ENCODE measurements around the gene RPL19.

The RPL19 gene

GRCh38 chr17:39191750-39192510 lies 8.2 kb upstream of the RPL19 start:
- TF ChIP-seq CTCF (IDR thresholded peaks at IDR 0.05; ENCODE audit: control insufficient read depth, extremely low read depth, insufficient read depth), result no peak
- no peak for DNase-seq (ENCODE audit: low read depth)
- H3K4me3 ChIP-seq (ENCODE audit: low read depth, low read length), result no peak overlapping the region

GRCh38 chr17:39192901-39193300 lies 7.2 kb upstream of the RPL19 start:
- no peak overlapping the region for H3K4me3 ChIP-seq (ENCODE audit: low read depth, low read length)
- DNase-seq (ENCODE audit: low read depth), result no peak
- TF ChIP-seq CTCF (IDR thresholded peaks at IDR 0.05; ENCODE audit: control insufficient read depth, extremely low read depth, insufficient read depth), result no peak

- DNase-seq (ENCODE audit: low read depth), result no peak
- TF ChIP-seq CTCF (IDR thresholded peaks at IDR 0.05; ENCODE audit: control insufficient read depth, extremely low read depth, insufficient read depth), result no peak
- H3K4me3 ChIP-seq (ENCODE audit: low read depth, low read length), result no peak overlapping the region
Measured at GRCh38 chr17:39193346-39193745, 6.7 kb upstream of the RPL19 start.

- TF ChIP-seq CTCF (IDR thresholded peaks at IDR 0.05; ENCODE audit: control insufficient read depth, extremely low read depth, insufficient read depth), result no peak
- DNase-seq (ENCODE audit: low read depth), result no peak
- H3K4me3 ChIP-seq (ENCODE audit: low read depth, low read length), result no peak overlapping the region
Measured at GRCh38 chr17:39194089-39194984, 5.7 kb upstream of the RPL19 start.

GRCh38 chr17:39194985-39195524 lies 5.0 kb upstream of the RPL19 start:
- no peak overlapping the region for H3K4me3 ChIP-seq (ENCODE audit: low read depth, low read length)
- DNase-seq (ENCODE audit: low read depth), result no peak
- TF ChIP-seq CTCF (IDR thresholded peaks at IDR 0.05; ENCODE audit: control insufficient read depth, extremely low read depth, insufficient read depth), result no peak

- no peak for DNase-seq (ENCODE audit: low read depth)
- H3K4me3 ChIP-seq (ENCODE audit: low read depth, low read length), result no peak overlapping the region
- TF ChIP-seq CTCF (IDR thresholded peaks at IDR 0.05; ENCODE audit: control insufficient read depth, extremely low read depth, insufficient read depth), result no peak
Measured at GRCh38 chr17:39195568-39196160, 4.4 kb upstream of the RPL19 start.

Measured in LNCaP clone FGC (cell line).